ENCODE results near the gene SORCS2.

Gene SORCS2

DNA sequence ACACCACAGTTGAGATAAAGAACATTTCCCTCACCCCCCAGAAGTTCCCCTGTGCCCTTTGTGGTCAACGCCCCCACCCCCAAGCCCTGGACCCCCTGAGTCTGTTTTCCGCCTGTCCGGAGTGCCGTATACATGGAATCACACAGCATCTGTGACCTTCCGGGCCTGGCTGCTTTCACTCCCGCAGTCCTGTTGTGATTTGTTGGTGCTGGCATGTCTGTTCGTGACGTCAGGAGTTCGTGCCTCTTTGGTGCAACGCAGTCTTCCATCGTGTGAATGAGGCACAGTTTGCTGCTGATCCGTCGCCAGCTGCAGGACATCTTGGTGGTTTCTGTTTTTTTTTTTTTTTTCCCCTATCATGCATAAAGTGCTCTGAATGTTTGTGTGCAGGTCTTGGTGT lies 180.3 kb downstream of the SORCS2 start:
- no peaks in the 10 kb centered on the region for H4K20me1 ChIP-seq (ENCODE audit: insufficient read depth, low read length)
- no peaks in the 10 kb centered on the region for H3K9me3 ChIP-seq (ENCODE audit: low read length)
- no peak overlapping the region for H3K27ac ChIP-seq (ENCODE audit: low read depth, low read length, poor library complexity, severe bottlenecking)
- no peaks in the 10 kb centered on the region for H3K9me2 ChIP-seq (ENCODE audit: low read depth, low read length)
- H3K9ac ChIP-seq (ENCODE audit: low read length) = no peak overlapping the region
- H2AFZ ChIP-seq (ENCODE audit: low read length) = no peak overlapping the region
- H3K4me3 ChIP-seq (ENCODE audit: low read depth, low read length, poor library complexity, severe bottlenecking) = no peak overlapping the region
- H3F3A ChIP-seq (ENCODE audit: insufficient read depth, low read length) = no peaks in the 10 kb centered on the region
- no peaks in the 10 kb centered on the region for H3K36me3 ChIP-seq (ENCODE audit: insufficient read depth, low read length)
- no peaks in the 10 kb centered on the region for H3K79me2 ChIP-seq (ENCODE audit: insufficient read depth, low read length)
- no peak overlapping the region for H3K4me2 ChIP-seq (ENCODE audit: low read length)
- no peaks in the 10 kb centered on the region for H3K27me3 ChIP-seq (ENCODE audit: insufficient read depth, low read length)
- no peak for TF ChIP-seq CTCF (IDR thresholded peaks at IDR 0.05; ENCODE audit: low read length)
- no peak for TF ChIP-seq EZH2 (IDR thresholded peaks at IDR 0.05; ENCODE audit: borderline replicate concordance, low read length)
- no peaks in the 10 kb centered on the region for H3K4me1 ChIP-seq (ENCODE audit: insufficient read depth, low read length, severe bottlenecking)

- H3K4me2 ChIP-seq (ENCODE audit: low read length) = no peak overlapping the region
- no peaks in the 10 kb centered on the region for H3F3A ChIP-seq (ENCODE audit: insufficient read depth, low read length)
- H3K9me3 ChIP-seq (ENCODE audit: low read length) = no peaks in the 10 kb centered on the region
- no peaks in the 10 kb centered on the region for H3K4me1 ChIP-seq (ENCODE audit: insufficient read depth, low read length, severe bottlenecking)
- no peak overlapping the region for H3K27ac ChIP-seq (ENCODE audit: low read depth, low read length, poor library complexity, severe bottlenecking)
- TF ChIP-seq CTCF (IDR thresholded peaks at IDR 0.05; ENCODE audit: low read length) (no peak), EZH2 (IDR thresholded peaks at IDR 0.05; ENCODE audit: borderline replicate concordance, low read length) (no peak)
- no peak overlapping the region for H3K4me3 ChIP-seq (ENCODE audit: low read depth, low read length, poor library complexity, severe bottlenecking)
- no peaks in the 10 kb centered on the region for H3K79me2 ChIP-seq (ENCODE audit: insufficient read depth, low read length)
- no peaks in the 10 kb centered on the region for H4K20me1 ChIP-seq (ENCODE audit: insufficient read depth, low read length)
- H3K9ac ChIP-seq (ENCODE audit: low read length) = no peak overlapping the region
- no peak overlapping the region for H2AFZ ChIP-seq (ENCODE audit: low read length)
- H3K9me2 ChIP-seq (ENCODE audit: low read depth, low read length) = no peaks in the 10 kb centered on the region
- H3K36me3 ChIP-seq (ENCODE audit: insufficient read depth, low read length) = no peaks in the 10 kb centered on the region
- H3K27me3 ChIP-seq (ENCODE audit: insufficient read depth, low read length) = no peaks in the 10 kb centered on the region; the same call in 1 of the 2 replicates
These were observed 182.2 kb downstream of the SORCS2 start for GRCh38 chr4:7374571-7374970.

- no peak overlapping the region for H2AFZ ChIP-seq (ENCODE audit: low read length)
- no peaks in the 10 kb centered on the region for H3K9me3 ChIP-seq (ENCODE audit: low read length)
- no peak overlapping the region for H3K27ac ChIP-seq (ENCODE audit: low read depth, low read length, poor library complexity, severe bottlenecking)
- no peak overlapping the region for H3K4me3 ChIP-seq (ENCODE audit: low read depth, low read length, poor library complexity, severe bottlenecking)
- no peaks in the 10 kb centered on the region; the same call in 1 of the 2 replicates for H3K27me3 ChIP-seq (ENCODE audit: insufficient read depth, low read length)
- H3K9me2 ChIP-seq (ENCODE audit: low read depth, low read length) = no peaks in the 10 kb centered on the region
- H3K4me1 ChIP-seq (ENCODE audit: insufficient read depth, low read length, severe bottlenecking) = no peaks in the 10 kb centered on the region
- no peak for TF ChIP-seq EZH2 (IDR thresholded peaks at IDR 0.05; ENCODE audit: borderline replicate concordance, low read length)
- TF ChIP-seq CTCF (IDR thresholded peaks at IDR 0.05; ENCODE audit: low read length) = no peak
- H4K20me1 ChIP-seq (ENCODE audit: insufficient read depth, low read length) = no peaks in the 10 kb centered on the region
- no peaks in the 10 kb centered on the region for H3F3A ChIP-seq (ENCODE audit: insufficient read depth, low read length)
- no peaks in the 10 kb centered on the region for H3K79me2 ChIP-seq (ENCODE audit: insufficient read depth, low read length)
- no peak overlapping the region for H3K4me2 ChIP-seq (ENCODE audit: low read length)
- no peak overlapping the region for H3K9ac ChIP-seq (ENCODE audit: low read length)
- no peaks in the 10 kb centered on the region for H3K36me3 ChIP-seq (ENCODE audit: insufficient read depth, low read length)
These were observed 183.1 kb downstream of the SORCS2 start for GRCh38 chr4:7375427-7375826.

Measured in OCI-LY1 (cell line).